ENCODE results near the gene PTPN14. TPM values are rescaled to one million over a fixed set of nuclear protein-coding genes. Genes with fewer than 3 reads are reported as not detected.

PTPN14 gene
- polyA plus RNA-seq, 1 donor from 2014 or later = 0.07 TPM

DNA sequence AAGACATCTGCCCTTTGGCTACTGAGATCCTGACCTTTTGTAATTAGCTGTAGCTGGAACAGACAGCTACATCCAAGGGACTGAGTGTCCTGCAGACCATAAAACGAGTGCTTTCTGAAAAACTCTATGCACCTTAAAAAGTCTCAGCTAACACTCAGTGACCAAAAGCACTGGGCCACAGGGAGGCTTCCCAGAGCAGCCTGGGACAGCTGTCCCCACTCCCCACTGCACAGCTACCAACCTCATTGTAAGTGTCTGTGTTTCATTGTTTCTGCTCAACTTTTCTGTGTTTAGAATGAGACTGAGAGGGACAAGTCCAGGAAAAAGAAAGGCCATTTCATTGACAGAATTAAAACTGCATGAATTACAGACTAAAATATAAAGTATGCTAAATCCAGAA is 189.8 kb downstream of the PTPN14 start:
- no peaks in the 10 kb centered on the region for H3K9me3 ChIP-seq (ENCODE audit: low read length)
- no peaks in the 10 kb centered on the region for H3K27me3 ChIP-seq (ENCODE audit: insufficient read depth, low read depth, low read length)
- H3K9me2 ChIP-seq (ENCODE audit: insufficient read depth, low read length) = no peaks in the 10 kb centered on the region
- H4K20me1 ChIP-seq (ENCODE audit: insufficient read depth) = no peaks in the 10 kb centered on the region
- no peak overlapping the region for H3K27ac ChIP-seq (ENCODE audit: low read length)
- H3K4me3 ChIP-seq (ENCODE audit: low read length) = no peak overlapping the region
- no peak overlapping the region for H3K4me2 ChIP-seq (ENCODE audit: low read length)
- no peaks in the 10 kb centered on the region for H3F3A ChIP-seq (ENCODE audit: insufficient read depth, low read length, poor library complexity, severe bottlenecking)
- no peak overlapping the region for H3K9ac ChIP-seq (ENCODE audit: low read length)
- TF ChIP-seq SMC3 (conservative IDR thresholded peaks at IDR 0.05; ENCODE audit: poor library complexity) = no peak
- TF ChIP-seq EZH2 (IDR thresholded peaks at IDR 0.05; ENCODE audit: borderline replicate concordance, insufficient read depth, low read length, poor library complexity, severe bottlenecking) = no peak
- TF ChIP-seq, protein P1, sequence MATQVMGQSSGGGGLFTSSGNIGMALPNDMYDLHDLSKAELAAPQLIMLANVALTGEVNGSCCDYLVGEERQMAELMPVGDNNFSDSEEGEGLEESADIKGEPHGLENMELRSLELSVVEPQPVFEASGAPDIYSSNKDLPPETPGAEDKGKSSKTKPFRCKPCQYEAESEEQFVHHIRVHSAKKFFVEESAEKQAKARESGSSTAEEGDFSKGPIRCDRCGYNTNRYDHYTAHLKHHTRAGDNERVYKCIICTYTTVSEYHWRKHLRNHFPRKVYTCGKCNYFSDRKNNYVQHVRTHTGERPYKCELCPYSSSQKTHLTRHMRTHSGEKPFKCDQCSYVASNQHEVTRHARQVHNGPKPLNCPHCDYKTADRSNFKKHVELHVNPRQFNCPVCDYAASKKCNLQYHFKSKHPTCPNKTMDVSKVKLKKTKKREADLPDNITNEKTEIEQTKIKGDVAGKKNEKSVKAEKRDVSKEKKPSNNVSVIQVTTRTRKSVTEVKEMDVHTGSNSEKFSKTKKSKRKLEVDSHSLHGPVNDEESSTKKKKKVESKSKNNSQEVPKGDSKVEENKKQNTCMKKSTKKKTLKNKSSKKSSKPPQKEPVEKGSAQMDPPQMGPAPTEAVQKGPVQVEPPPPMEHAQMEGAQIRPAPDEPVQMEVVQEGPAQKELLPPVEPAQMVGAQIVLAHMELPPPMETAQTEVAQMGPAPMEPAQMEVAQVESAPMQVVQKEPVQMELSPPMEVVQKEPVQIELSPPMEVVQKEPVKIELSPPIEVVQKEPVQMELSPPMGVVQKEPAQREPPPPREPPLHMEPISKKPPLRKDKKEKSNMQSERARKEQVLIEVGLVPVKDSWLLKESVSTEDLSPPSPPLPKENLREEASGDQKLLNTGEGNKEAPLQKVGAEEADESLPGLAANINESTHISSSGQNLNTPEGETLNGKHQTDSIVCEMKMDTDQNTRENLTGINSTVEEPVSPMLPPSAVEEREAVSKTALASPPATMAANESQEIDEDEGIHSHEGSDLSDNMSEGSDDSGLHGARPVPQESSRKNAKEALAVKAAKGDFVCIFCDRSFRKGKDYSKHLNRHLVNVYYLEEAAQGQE (IDR thresholded peaks at IDR 0.05; ENCODE audit: borderline replicate concordance) = no peak
- no peak for TF ChIP-seq TAF1 (IDR thresholded peaks at IDR 0.05; ENCODE audit: low read depth)
- no peak for TF ChIP-seq MXI1 (conservative IDR thresholded peaks at IDR 0.05; ENCODE audit: poor library complexity, severe bottlenecking)
- no peak for TF ChIP-seq POLR2AphosphoS5 (IDR thresholded peaks at IDR 0.05)
- no peak for TF ChIP-seq EP300 (conservative IDR thresholded peaks at IDR 0.05; ENCODE audit: poor library complexity, severe bottlenecking)
- TF ChIP-seq RAD21 (conservative IDR thresholded peaks at IDR 0.05) = no peak
- TF ChIP-seq, protein P2, sequence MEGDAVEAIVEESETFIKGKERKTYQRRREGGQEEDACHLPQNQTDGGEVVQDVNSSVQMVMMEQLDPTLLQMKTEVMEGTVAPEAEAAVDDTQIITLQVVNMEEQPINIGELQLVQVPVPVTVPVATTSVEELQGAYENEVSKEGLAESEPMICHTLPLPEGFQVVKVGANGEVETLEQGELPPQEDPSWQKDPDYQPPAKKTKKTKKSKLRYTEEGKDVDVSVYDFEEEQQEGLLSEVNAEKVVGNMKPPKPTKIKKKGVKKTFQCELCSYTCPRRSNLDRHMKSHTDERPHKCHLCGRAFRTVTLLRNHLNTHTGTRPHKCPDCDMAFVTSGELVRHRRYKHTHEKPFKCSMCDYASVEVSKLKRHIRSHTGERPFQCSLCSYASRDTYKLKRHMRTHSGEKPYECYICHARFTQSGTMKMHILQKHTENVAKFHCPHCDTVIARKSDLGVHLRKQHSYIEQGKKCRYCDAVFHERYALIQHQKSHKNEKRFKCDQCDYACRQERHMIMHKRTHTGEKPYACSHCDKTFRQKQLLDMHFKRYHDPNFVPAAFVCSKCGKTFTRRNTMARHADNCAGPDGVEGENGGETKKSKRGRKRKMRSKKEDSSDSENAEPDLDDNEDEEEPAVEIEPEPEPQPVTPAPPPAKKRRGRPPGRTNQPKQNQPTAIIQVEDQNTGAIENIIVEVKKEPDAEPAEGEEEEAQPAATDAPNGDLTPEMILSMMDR (IDR thresholded peaks at IDR 0.05; ENCODE audit: poor library complexity, severe bottlenecking) = no peak
- no peaks in the 10 kb centered on the region for H3K79me2 ChIP-seq (replicated peaks; ENCODE audit: insufficient read depth, low read length)
- H3K36me3 ChIP-seq (ENCODE audit: insufficient read depth, low read length) = no peaks in the 10 kb centered on the region
- no peak overlapping the region for H2AFZ ChIP-seq (ENCODE audit: low read depth, low read length)

DNA sequence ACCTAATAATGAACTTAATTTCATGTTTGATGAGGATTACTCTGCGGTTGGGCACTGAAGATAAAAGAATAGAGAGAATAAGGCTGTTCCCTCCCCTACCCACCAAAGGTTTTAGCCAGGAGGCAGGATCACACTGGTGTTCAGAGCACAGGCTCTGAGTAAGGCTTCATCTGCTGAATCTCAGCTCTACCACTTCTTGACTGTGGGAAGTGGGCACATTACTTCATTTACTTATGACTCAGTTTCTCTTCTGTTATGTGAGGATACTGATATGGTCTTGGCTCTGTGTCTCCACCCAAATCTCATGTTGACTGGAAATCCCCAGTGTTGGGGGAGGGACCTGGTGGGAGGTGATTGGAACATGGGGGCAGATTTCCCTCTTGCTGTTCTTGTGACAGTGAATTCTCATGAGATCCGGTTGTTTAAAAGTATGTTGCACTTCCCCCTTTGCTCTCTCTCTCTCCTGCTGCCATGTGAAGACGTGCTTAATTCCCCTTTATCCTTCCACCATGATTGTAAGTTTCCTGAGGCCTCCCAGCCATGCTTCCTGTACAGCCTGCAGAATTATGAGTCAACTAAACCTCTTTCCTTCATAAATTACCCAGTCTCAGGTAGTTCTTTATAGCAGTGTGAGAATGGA is 190.8 kb downstream of the PTPN14 start:
- Histone ChIP-seq H3K4me2 (ENCODE audit: low read length) (no peak overlapping the region), H2AFZ (ENCODE audit: low read depth, low read length) (no peak overlapping the region), H3K4me3 (ENCODE audit: low read length) (no peak overlapping the region), H3K79me2 (replicated peaks; ENCODE audit: insufficient read depth, low read length) (no peaks in the 10 kb centered on the region), H3K9me2 (ENCODE audit: insufficient read depth, low read length) (no peaks in the 10 kb centered on the region), H3K27me3 (ENCODE audit: insufficient read depth, low read depth, low read length) (no peaks in the 10 kb centered on the region), H4K20me1 (ENCODE audit: insufficient read depth) (no peaks in the 10 kb centered on the region), H3K9ac (ENCODE audit: low read length) (no peak overlapping the region), H3F3A (ENCODE audit: insufficient read depth, low read length, poor library complexity, severe bottlenecking) (no peaks in the 10 kb centered on the region), H3K27ac (ENCODE audit: low read length) (no peak overlapping the region), H3K9me3 (ENCODE audit: low read length) (no peaks in the 10 kb centered on the region), H3K36me3 (ENCODE audit: insufficient read depth, low read length) (no peaks in the 10 kb centered on the region)
- TF ChIP-seq SMC3 (conservative IDR thresholded peaks at IDR 0.05; ENCODE audit: poor library complexity) (no peak), TAF1 (IDR thresholded peaks at IDR 0.05; ENCODE audit: low read depth) (no peak), EZH2 (IDR thresholded peaks at IDR 0.05; ENCODE audit: borderline replicate concordance, insufficient read depth, low read length, poor library complexity, severe bottlenecking) (no peak), POLR2AphosphoS5 (IDR thresholded peaks at IDR 0.05) (no peak), EP300 (conservative IDR thresholded peaks at IDR 0.05; ENCODE audit: poor library complexity, severe bottlenecking) (no peak), MXI1 (conservative IDR thresholded peaks at IDR 0.05; ENCODE audit: poor library complexity, severe bottlenecking) (no peak), RAD21 (conservative IDR thresholded peaks at IDR 0.05) (no peak)
- TF ChIP-seq, protein P2 (IDR thresholded peaks at IDR 0.05; ENCODE audit: poor library complexity, severe bottlenecking) = no peak
- TF ChIP-seq, protein P1 (IDR thresholded peaks at IDR 0.05; ENCODE audit: borderline replicate concordance) = no peak

All from neural cell (in vitro differentiated cells).